ENCODE measurements around the gene PLXDC2.

- TF ChIP-seq CTCF (IDR thresholded peaks at IDR 0.05; ENCODE audit: low read length), result no peak
- no peak for TF ChIP-seq EZH2 (IDR thresholded peaks at IDR 0.05; ENCODE audit: borderline replicate concordance, low read length)
Measured at GRCh38 chr10:20221356-20221755, 405.1 kb downstream of the PLXDC2 start.
